Prostate gland (tissue), 2 donors: Measurements from ENCODE around the gene PGP.

Experiments used
- CTCF ChIP-seq, 4 experiments: fragments of 200-600 bp in 2 of 4; fragments of 450-650 bp in 2 of 4; sonication (generic) in 2 of 4; IDR thresholded peaks; 1 replicate in 3 of 4; 2 replicates in 1 of 4; pipeline ENCODE4 v1.5.1; 2016 to 2019; ENCODE audit warnings: antibody characterized with exemption in 4 of 4, mild to moderate bottlenecking in 2 of 4, moderate library complexity in 2 of 4
- POLR2A ChIP-seq: fragments of 450-650 bp; IDR thresholded peaks from one replicate; pipeline ENCODE4 v1.6.1; 2016; ENCODE audit warnings: antibody characterized with exemption, mild to moderate bottlenecking
- POLR2AphosphoS5 ChIP-seq: sonication (generic); formaldehyde crosslinking; IDR thresholded peaks from one replicate; pipeline ENCODE4 v1.6.1; 2017; ENCODE audit warnings: antibody characterized with exemption

DNA sequence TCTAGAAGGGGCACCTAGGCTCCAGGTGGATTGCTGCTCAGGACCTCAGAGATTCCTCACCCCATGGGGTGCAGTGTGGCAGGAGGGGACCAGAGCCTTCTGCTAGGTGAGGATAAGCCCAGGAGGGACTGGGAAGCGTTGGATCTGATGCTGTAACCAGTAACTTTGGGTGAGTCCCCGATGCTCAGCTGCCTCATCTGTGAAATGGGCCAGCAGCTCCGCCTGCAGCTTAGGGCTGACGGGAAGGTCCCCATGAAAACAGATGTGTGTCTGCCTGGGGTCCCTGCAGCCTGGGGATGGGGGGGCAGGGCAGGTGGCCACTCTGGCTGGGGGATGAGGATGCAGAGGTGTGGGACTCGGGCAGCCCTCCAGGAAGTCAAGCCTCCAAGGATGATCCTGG lies 15.5 kb downstream of the PGP start:
- TF ChIP-seq POLR2A (no peak), CTCF (IDR thresholded peaks at IDR 0.05) (no peak), POLR2AphosphoS5 (no peak)
